ENCODE measurements around the gene EBNA1BP2.

The EBNA1BP2 gene

DNA sequence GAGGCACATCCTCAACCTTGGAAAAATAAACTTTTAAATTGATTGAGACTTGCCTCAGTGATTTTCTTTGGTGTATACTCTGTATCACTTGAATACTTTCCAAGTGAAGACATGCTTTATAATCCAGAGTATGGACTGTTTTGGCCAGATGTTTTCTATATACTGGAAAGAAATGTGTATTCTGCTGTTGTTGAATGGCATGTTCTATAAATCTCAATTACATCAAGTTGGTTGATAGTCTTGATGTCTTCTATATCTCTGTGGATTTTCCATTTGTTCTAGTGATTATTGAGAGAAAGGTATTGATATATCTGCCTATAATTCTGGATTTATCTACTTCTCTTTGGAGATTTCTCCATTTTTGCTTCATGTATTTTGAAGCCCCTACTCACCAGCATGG lies 37.5 kb downstream of the EBNA1BP2 start:
- TF ChIP-seq, protein P1, sequence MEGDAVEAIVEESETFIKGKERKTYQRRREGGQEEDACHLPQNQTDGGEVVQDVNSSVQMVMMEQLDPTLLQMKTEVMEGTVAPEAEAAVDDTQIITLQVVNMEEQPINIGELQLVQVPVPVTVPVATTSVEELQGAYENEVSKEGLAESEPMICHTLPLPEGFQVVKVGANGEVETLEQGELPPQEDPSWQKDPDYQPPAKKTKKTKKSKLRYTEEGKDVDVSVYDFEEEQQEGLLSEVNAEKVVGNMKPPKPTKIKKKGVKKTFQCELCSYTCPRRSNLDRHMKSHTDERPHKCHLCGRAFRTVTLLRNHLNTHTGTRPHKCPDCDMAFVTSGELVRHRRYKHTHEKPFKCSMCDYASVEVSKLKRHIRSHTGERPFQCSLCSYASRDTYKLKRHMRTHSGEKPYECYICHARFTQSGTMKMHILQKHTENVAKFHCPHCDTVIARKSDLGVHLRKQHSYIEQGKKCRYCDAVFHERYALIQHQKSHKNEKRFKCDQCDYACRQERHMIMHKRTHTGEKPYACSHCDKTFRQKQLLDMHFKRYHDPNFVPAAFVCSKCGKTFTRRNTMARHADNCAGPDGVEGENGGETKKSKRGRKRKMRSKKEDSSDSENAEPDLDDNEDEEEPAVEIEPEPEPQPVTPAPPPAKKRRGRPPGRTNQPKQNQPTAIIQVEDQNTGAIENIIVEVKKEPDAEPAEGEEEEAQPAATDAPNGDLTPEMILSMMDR (conservative IDR thresholded peaks at IDR 0.05), result no peak

DNA sequence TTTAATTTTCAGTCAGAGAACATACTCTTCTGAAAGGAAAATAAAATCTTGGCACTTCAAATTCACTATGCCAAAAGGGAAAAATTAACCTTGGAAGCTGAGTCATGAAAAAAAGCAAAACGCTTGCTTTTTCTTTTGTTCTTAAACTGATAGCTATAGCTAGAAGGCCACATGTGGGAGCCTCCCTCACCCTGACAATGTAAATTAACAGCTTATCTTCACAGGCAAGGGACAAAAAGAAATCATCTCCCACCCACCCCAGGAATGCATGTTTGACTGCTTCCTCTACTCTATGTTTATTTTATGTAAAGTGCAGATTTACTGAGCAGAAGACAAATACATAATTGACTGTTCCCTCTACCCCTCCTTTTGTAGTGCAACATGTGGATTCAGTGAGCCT lies 38.0 kb downstream of the EBNA1BP2 start:
- no peak overlapping the region for H3K27ac ChIP-seq
- TF ChIP-seq, protein P1 (conservative IDR thresholded peaks at IDR 0.05), result no peak

More for the DNA sequence above, 37.5 kb downstream of the EBNA1BP2 start:
- H3K27ac ChIP-seq, result no peak overlapping the region

DNA sequence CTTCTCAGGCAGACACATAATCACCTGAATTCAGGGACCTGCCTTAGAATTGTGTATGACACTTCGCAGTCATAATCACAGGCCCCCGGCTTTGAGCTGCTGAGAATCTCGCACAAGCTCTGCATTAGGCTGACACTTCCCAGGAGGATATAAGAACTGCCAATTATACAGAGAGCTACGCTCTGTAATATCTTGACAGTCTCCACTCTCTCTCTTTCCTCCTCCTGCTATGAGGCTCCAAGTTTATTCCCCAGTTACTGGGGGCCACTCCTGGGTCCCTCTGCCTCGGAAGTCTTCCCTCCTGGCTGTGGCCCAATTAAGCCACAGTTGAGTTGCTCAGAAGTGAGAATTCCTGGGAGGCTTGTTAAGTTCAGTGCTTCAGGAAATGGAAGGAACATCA lies 42.7 kb downstream of the EBNA1BP2 start:
- TF ChIP-seq, protein P1 (conservative IDR thresholded peaks at IDR 0.05), result no peak

DNA sequence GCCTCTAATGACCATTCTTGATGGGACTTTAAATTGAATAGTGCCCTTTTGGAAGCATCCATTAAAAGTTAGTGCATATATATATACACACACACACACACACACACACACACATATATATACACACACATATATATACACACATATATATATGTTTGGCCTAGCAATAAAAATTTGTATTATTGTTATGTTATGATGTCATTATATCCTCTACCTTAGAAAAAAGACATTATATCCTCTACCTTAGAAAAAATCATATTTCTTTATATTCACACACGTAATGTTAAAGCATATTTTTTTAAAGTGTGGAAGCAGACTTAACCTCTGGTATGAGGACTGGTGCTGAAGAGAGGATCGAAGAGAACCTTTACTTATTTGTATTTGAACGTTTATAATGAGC lies 43.3 kb downstream of the EBNA1BP2 start:
- TF ChIP-seq, protein P1 (conservative IDR thresholded peaks at IDR 0.05), result no peak
- H3K27ac ChIP-seq, result no peak overlapping the region

More for the DNA sequence above, 42.7 kb downstream of the EBNA1BP2 start:
- H3K27ac ChIP-seq, result no peak overlapping the region

DNA sequence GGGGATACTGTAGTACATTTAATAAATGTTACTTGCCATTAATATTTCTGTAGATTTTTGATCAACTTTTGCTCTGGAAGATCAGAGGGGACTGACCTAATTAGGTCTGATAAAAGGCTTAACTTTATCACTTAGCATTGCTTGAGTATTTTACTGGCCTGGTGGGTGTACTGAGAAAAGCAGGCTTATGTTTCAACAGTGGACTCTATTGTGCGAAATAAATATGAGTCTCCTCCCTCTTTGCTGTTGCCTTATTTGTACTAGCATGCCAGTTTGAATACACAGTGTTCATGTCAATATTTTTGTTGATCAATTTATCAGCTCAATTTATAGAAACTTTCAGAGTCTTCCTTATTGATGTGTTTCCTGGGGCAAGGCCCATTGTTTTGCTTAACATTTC lies 49.1 kb downstream of the EBNA1BP2 start:
- no peak overlapping the region for H3K27ac ChIP-seq
- TF ChIP-seq, protein P1 (conservative IDR thresholded peaks at IDR 0.05), result no peak

DNA sequence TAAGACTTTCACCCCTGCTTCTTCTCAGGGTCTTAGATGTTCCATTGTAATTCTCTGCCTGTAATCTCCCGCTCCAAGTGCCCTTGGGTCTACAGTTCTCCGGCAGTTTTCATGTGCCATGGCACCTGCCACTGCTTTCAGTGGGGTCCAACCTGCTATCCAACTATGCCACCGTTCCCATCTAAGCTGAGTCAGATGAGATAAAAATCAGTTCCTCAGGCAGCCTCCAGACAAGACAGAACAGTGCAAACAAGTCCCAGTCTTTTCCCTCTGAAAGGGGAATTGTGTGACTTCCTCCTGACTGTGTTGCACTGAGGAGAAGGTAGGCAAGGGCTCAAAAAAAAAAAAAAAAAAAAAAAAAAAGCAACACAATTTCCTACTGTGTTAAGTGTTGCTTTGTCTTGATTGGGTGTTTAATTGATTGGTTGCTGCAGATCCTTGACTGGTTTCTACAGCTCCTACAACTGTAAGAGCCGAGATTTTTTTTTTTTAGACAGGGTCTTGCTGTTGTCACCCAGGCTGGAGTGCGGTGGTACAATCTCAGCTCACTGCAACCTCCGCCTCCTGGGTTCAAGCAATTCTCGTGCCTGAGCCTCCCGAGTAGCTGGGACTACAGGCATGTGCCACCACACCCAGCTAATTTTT lies 50.7 kb downstream of the EBNA1BP2 start:
- H3K27ac ChIP-seq, result no peak overlapping the region

DNA sequence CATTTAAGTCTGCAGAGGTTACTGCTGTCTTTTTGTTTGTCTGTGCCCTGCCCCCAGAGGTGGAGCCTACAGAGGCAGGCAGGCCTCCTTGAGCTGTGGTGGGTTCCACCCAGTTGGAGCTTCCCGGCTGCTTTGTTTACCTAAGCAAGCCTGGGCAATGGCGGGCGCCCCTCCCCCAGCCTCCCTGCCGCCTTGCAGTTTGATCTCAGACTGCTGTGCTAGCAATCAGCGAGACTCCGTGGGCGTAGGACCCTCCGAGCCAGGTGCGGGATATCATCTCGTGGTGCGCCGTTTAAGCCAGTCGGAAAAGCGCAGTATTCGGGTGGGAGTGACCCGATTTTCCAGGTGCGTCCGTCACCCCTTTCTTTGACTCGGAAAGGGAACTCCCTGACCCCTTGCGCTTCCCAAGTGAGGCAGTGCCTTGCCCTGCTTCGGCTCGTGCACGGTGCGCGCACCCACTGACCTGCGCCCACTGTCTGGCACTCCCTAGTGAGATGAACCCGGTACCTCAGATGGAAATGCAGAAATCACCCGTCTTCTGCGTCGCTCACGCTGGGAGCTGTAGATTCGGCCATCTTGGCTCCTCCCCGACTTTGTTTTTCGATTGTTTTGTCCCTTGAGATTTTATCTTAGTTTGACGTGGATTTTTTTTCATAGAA lies 52.0 kb downstream of the EBNA1BP2 start:
- H3K27ac ChIP-seq, result peak overlapping the region; percentile 65

More for the DNA sequence above, 50.7 kb downstream of the EBNA1BP2 start:
- TF ChIP-seq, protein P1 (conservative IDR thresholded peaks at IDR 0.05), result no peak

All from VCaP (cell line).